Kidney epithelial cell (primary cell): ENCODE data around the gene RBM45. TPM values are rescaled to one million over a fixed set of nuclear protein-coding genes. Genes with fewer than 3 reads are reported as not detected.
"Not testable (repeated sequence)": the region's sequence is repeated elsewhere in the genome, so short reads cannot be mapped to it uniquely, and the experiment has no call there.

Experiments
- DNase-seq: peaks from one replicate; pipeline ENCODE4 v3.0.0-alpha.2; 2010; ENCODE audit warnings: low read depth
- H3K27me3 ChIP-seq: 2 replicates; pipeline ENCODE4 v1.6.0; 2011; ENCODE audit warnings: low read length; ENCODE audit not compliant: control insufficient read depth, insufficient read depth
- H3K36me3 ChIP-seq: 2 replicates; pipeline ENCODE4 v1.5.1; 2011; ENCODE audit warnings: low read length; ENCODE audit not compliant: control insufficient read depth, insufficient read depth
- H3K4me3 ChIP-seq: 2 replicates; pipeline ENCODE4 v1.5.1; 2011; ENCODE audit warnings: low read depth, mild to moderate bottlenecking, control low read depth, low read length
- CTCF ChIP-seq: IDR thresholded peaks from 2 replicates; pipeline ENCODE4 v1.5.1; 2011; ENCODE audit warnings: mild to moderate bottlenecking, moderate library complexity, low read length, control low read depth, inconsistent platforms; ENCODE audit not compliant: insufficient read depth, poor library complexity, severe bottlenecking
- total RNA-seq: library from RNA; depleted of rRNA; stranded (reverse); fragments of >200 nt; gene quantifications from 2 replicates; pipeline ENCODE4 v1.2.3, GENCODE V29; 2015

The RBM45 gene
- total RNA-seq, 1 donor from 2014 or later = 7.6 TPM

DNA sequence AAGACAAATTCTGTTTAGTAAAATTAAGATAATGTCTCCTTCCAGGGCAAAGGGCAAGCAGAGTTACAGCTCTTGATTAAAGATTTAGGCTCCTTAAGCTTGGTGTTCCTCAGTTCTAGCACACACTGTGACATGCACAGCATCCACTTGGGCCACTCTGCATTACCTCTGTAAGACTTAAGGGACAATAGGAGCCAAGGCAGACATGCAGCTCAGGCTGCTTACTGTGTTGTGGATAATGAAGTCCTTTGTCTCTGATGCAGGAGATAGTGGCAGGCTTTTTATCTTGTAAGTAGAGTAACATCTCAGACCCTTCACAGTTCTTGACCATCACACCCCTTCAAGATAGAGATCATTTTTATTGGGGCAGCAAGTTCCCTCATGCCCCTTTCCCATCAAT, 31.2 kb downstream of the RBM45 start:
- Histone ChIP-seq H3K4me3 (no peak overlapping the region), H3K27me3 (no peaks in the 10 kb centered on the region), H3K36me3 (no peaks in the 10 kb centered on the region)
- no peak for TF ChIP-seq CTCF
- no peak for DNase-seq

DNA sequence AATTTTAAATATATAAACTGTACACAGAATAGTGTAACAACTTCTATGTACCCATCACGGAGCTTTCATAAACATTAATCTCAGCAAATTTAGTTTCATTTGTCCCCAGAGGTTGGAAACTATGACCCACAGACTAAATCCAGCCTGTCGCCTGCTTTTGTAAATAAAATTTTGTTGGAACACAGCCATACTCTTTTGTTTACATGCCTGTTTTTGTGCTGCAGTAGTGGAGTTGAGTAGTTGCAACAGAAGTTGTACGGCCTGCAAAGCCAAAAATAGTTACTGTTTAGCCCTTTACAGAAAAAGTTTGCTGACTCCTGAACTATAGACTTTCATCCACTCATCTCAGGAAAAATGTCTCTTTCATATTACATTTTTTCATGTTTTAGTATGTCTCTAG, 39.8 kb downstream of the RBM45 start:
- no peak for TF ChIP-seq CTCF
- H3K36me3 ChIP-seq = no peaks in the 10 kb centered on the region
- H3K4me3 ChIP-seq = no peak overlapping the region
- H3K27me3 ChIP-seq = no peaks in the 10 kb centered on the region
- DNase-seq = no peak

- Histone ChIP-seq H3K36me3 (no peaks in the 10 kb centered on the region), H3K27me3 (no peaks in the 10 kb centered on the region), H3K4me3 (no peak overlapping the region)
- no peak for DNase-seq
- no peak for TF ChIP-seq CTCF
Measured at GRCh38 chr2:178152542-178152941, 40.3 kb downstream of the RBM45 start.

- no peaks in the 10 kb centered on the region for H3K27me3 ChIP-seq
- no peak for DNase-seq
- H3K4me3 ChIP-seq = no peak overlapping the region
- TF ChIP-seq CTCF = no peak
- H3K36me3 ChIP-seq = no peaks in the 10 kb centered on the region
Measured at GRCh38 chr2:178152977-178153376, 40.7 kb downstream of the RBM45 start.

DNA sequence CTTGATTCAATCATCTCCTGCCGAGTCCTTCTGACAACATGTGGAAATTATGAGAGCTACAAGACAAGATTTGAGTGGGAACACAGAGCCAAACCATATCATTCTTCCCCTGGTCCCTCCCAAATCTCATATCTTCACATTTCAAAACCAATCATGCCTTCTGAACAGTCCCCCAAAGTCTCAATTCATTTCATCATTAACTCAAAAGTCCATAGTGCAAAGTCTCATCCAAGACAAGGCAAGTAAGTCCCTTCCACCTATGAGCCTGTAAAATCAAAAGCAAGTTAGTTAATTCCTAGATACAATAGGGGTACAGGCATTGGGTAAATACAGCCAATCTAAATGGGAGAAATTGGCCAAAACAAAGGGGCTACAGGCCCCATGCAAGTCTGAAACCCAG, 41.6 kb downstream of the RBM45 start:
- H3K4me3 ChIP-seq, H3K36me3 ChIP-seq, DNase-seq, H3K27me3 ChIP-seq: not testable (repeated sequence)

DNA sequence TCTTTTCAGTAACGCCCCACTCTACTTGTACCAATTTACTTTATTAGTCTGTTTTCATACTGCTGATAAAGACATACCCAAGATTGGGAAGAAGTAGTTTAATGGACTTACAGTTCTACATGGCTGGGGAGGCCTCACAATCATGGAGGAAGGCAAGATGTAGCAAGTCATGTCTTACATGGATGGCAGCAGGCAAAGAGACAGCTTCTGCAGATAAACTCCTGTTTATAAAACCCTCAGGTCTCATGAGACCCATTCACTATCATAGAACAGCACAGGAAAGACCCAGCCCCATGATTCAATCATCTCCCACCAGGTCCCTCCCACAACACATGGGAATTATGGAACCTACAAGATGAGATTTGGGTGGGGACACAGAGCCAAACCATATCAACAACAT, 43.3 kb downstream of the RBM45 start:
- Histone ChIP-seq H3K4me3 (no peak overlapping the region), H3K27me3 (no peaks in the 10 kb centered on the region), H3K36me3 (no peaks in the 10 kb centered on the region)
- TF ChIP-seq CTCF = no peak
- DNase-seq = no peak
